ENCODE data around the gene PEX26. TPM values are rescaled to one million over a fixed set of nuclear protein-coding genes. Genes with fewer than 3 reads are reported as not detected.

Gene PEX26
- total RNA-seq, 3 donors from 2014 or later: 113 to 241 (median 123) TPM

- intact Hi-C loops (cut with DNase I, micrococcal nuclease): loop anchor here (5.0 to 10.0 kb wide), 2 partner anchors 242 to 245 kb away; no protein-coding TSS in a partner anchor
- Histone ChIP-seq H3K4me3 (peak overlapping the region; percentile 85), H3K4me1 (ENCODE audit: low read depth) (peaks cover 25% of the 10 kb centered on the region), H3K36me3 (ENCODE audit: low read depth) (no peaks in the 10 kb centered on the region), H3K9me3 (no peaks in the 10 kb centered on the region)
- ATAC-seq (no peak), DNase-seq (no peak)
- TF ChIP-seq CTCF (IDR thresholded peaks at IDR 0.05): no peak
These were observed 627 bp upstream of the PEX26 start for GRCh38 chr22:18077087-18077638.

GRCh38 chr22:18078329-18079041 is 695 bp downstream of the PEX26 start:
- intact Hi-C loops (cut with DNase I, micrococcal nuclease): loop anchor here (5.0 to 10.0 kb wide), 2 partner anchors 244 to 246 kb away; no protein-coding TSS in a partner anchor
- no peaks in the 10 kb centered on the region for H3K36me3 ChIP-seq (ENCODE audit: low read depth)
- ATAC-seq (peak; percentile 69), DNase-seq (peak; percentile 64 to 83 (median 78))
- peak overlapping the region; percentile 85 for H3K4me3 ChIP-seq
- TF ChIP-seq CTCF (IDR thresholded peaks at IDR 0.05): no peak
- H3K9me3 ChIP-seq: no peaks in the 10 kb centered on the region
- peaks cover 25% of the 10 kb centered on the region for H3K4me1 ChIP-seq (ENCODE audit: low read depth)

GRCh38 chr22:18079706-18080233 is 2.0 kb downstream of the PEX26 start:
- Histone ChIP-seq H3K36me3 (ENCODE audit: low read depth) (no peaks in the 10 kb centered on the region), H3K4me1 (ENCODE audit: low read depth) (peaks cover 25% of the 10 kb centered on the region), H3K4me3 (no peak overlapping the region), H3K9me3 (no peaks in the 10 kb centered on the region)
- DNase-seq (no peak), ATAC-seq (no peak)
- no peak for TF ChIP-seq CTCF (IDR thresholded peaks at IDR 0.05)
- intact Hi-C loops (cut with DNase I, micrococcal nuclease): loop anchor here (5.0 to 10.0 kb wide), 2 partner anchors 245 to 247 kb away; no protein-coding TSS in a partner anchor

GRCh38 chr22:18081416-18081815 is 3.6 kb downstream of the PEX26 start:
- Histone ChIP-seq H3K4me1 (ENCODE audit: low read depth) (peaks cover 17% of the 10 kb centered on the region), H3K9me3 (no peaks in the 10 kb centered on the region), H3K36me3 (ENCODE audit: low read depth) (peaks cover 3% of the 10 kb centered on the region), H3K4me3 (no peak overlapping the region)
- no peak for ATAC-seq
- TF ChIP-seq CTCF (IDR thresholded peaks at IDR 0.05): no peak
- DNase-seq: no peak
- intact Hi-C loops (cut with DNase I, micrococcal nuclease): no loop called here

- Histone ChIP-seq H3K4me1 (ENCODE audit: low read depth) (peaks cover 9% of the 10 kb centered on the region), H3K36me3 (ENCODE audit: low read depth) (peaks cover 5% of the 10 kb centered on the region), H3K9me3 (no peaks in the 10 kb centered on the region), H3K4me3 (no peak overlapping the region)
- DNase-seq (no peak), ATAC-seq (no peak)
- intact Hi-C loops (cut with DNase I, micrococcal nuclease): no loop called here
- no peak for TF ChIP-seq CTCF (IDR thresholded peaks at IDR 0.05)
These were observed 4.7 kb downstream of the PEX26 start for GRCh38 chr22:18082467-18082866.

Measured in mucosa of descending colon (tissue), 3 donors.